VCaP (cell line): ENCODE measurements around the gene MLXIPL.

Experiments
- H3K27ac ChIP-seq: fragments of 450-650 bp; 2 replicates; pipeline ENCODE4 v1.5.1; 2017
- CTCF ChIP-seq: fragments of 450-650 bp; conservative IDR thresholded peaks from 2 replicates; pipeline ENCODE4 v1.5.1; 2017; ENCODE audit warnings: mild to moderate bottlenecking, moderate library complexity

The MLXIPL gene

GRCh38 chr7:73642834-73643233 lies 18.5 kb upstream of the MLXIPL start:
- TF ChIP-seq CTCF: no peak
- H3K27ac ChIP-seq: no peak overlapping the region

GRCh38 chr7:73638911-73639310 lies 14.6 kb upstream of the MLXIPL start:
- TF ChIP-seq CTCF: no peak
- no peak overlapping the region for H3K27ac ChIP-seq

- no peak overlapping the region for H3K27ac ChIP-seq
- TF ChIP-seq CTCF: no peak
Observed at GRCh38 chr7:73635428-73636200, 11.3 kb upstream of the MLXIPL start.

DNA sequence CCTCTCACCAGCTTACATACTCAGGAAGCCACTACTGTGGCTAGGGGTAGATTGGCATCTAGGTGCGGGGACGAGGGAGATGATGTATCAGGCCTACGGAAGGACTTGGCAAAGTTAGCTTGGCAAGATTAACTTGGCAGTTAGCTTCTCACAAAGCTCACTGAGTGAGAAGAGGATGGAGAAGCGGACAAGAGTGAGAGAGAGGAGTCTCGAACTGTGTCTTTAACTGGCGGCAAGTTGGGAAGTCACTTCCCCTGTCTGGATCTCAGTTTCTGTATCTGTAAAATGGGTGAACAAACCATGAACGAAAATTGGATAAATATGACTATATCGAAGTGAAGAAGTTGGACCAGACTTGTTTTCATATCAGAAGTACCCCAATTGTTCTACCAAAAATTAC lies 9.5 kb upstream of the MLXIPL start:
- no peak for TF ChIP-seq CTCF
- no peak overlapping the region for H3K27ac ChIP-seq

GRCh38 chr7:73633323-73633722 lies 9.0 kb upstream of the MLXIPL start:
- TF ChIP-seq CTCF: no peak
- H3K27ac ChIP-seq: no peak overlapping the region

- TF ChIP-seq CTCF: no peak
- H3K27ac ChIP-seq: no peak overlapping the region
Observed at GRCh38 chr7:73631558-73631957, 7.2 kb upstream of the MLXIPL start.

GRCh38 chr7:73628504-73628903 lies 4.2 kb upstream of the MLXIPL start:
- no peak overlapping the region for H3K27ac ChIP-seq
- no peak for TF ChIP-seq CTCF
